Stimulated activated CD4-positive, alpha-beta T cell treated with anti-CD3 and anti-CD28 coated beads, Interleukin-15, amount 100 ng/mL, for 48 hours (primary cell): ENCODE data around the gene HOMER3.

Experiments
- DNase-seq, 2 donors: peaks; one replicate each; pipeline ENCODE4 v3.0.0-alpha.2; 2020; ENCODE audit warnings: low read depth in 2 of 2

Gene HOMER3

GRCh38 chr19:18940769-18941627 is at the start of gene HOMER3:
Gene HOMER3, minus strand, starts transcription at chr19:18941217. Its CDS starts 2,235 bp downstream, at chr19:18938982.
- peak in 1 of 2 donors; percentile 64 for DNase-seq

- DNase-seq: no peak
Measured at GRCh38 chr19:18990128-18990708, 49.2 kb upstream of the HOMER3 start.

- no peak for DNase-seq
Measured at GRCh38 chr19:18989316-18989715, 48.3 kb upstream of the HOMER3 start.

- DNase-seq: no peak
Measured at GRCh38 chr19:18987456-18987855, 46.4 kb upstream of the HOMER3 start.

GRCh38 chr19:18985257-18985656 is 44.2 kb upstream of the HOMER3 start:
- DNase-seq: no peak

GRCh38 chr19:18984251-18984650 is 43.2 kb upstream of the HOMER3 start:
- DNase-seq: no peak

GRCh38 chr19:18982669-18983068 is 41.7 kb upstream of the HOMER3 start:
- no peak for DNase-seq

- no peak for DNase-seq
Measured at GRCh38 chr19:18980432-18981020, 39.5 kb upstream of the HOMER3 start.

GRCh38 chr19:18978616-18979015 is 37.6 kb upstream of the HOMER3 start:
- DNase-seq: no peak

- DNase-seq: no peak
Measured at GRCh38 chr19:18975869-18976268, 34.9 kb upstream of the HOMER3 start.

- no peak for DNase-seq
Measured at GRCh38 chr19:18975011-18975410, 34.0 kb upstream of the HOMER3 start.

- no peak for DNase-seq
Measured at GRCh38 chr19:18972851-18973250, 31.8 kb upstream of the HOMER3 start.

- no peak for DNase-seq
Measured at GRCh38 chr19:18972301-18972811, 31.3 kb upstream of the HOMER3 start.

- no peak for DNase-seq
Measured at GRCh38 chr19:18969931-18970659, 29.1 kb upstream of the HOMER3 start.

- no peak for DNase-seq
Measured at GRCh38 chr19:18967358-18968146, 26.5 kb upstream of the HOMER3 start.

GRCh38 chr19:18966307-18966706 is 25.3 kb upstream of the HOMER3 start:
- DNase-seq: no peak

GRCh38 chr19:18964121-18964520 is 23.1 kb upstream of the HOMER3 start:
- no peak for DNase-seq

GRCh38 chr19:18961767-18962620 is 21.0 kb upstream of the HOMER3 start:
- DNase-seq: no peak

- no peak for DNase-seq
Measured at GRCh38 chr19:18960370-18960769, 19.4 kb upstream of the HOMER3 start.

GRCh38 chr19:18955042-18955441 is 14.0 kb upstream of the HOMER3 start:
- DNase-seq: no peak
